Smooth muscle cell (in vitro differentiated cells): ENCODE data around the gene LIM2. TPM values are rescaled to one million over a fixed set of nuclear protein-coding genes. Genes with fewer than 3 reads are reported as not detected.

Experiments used
- DNase-seq: peaks from one replicate; lab custom pipeline; 2025; ENCODE audit not compliant: unreplicated experiment; lab: John Stamatoyannopoulos, UW
- H2AFZ ChIP-seq: fragments of 200-600 bp; sonication (generic); 2 replicates; pipeline ENCODE4 v1.6.0; 2016; ENCODE audit warnings: antibody characterized with exemption, low read depth, mild to moderate bottlenecking
- H3F3A ChIP-seq: fragments of 200-600 bp; sonication (generic); 2 replicates; pipeline ENCODE4 v1.6.0; 2017; ENCODE audit warnings: antibody characterized with exemption, low read depth
- H3K27ac ChIP-seq: fragments of 200-600 bp; sonication (generic); 2 replicates; pipeline ENCODE4 v1.5.1; 2016; ENCODE audit warnings: low read depth, mild to moderate bottlenecking
- H3K27me3 ChIP-seq: fragments of 200-600 bp; sonication (generic); 2 replicates; pipeline ENCODE4 v1.6.1; 2016; ENCODE audit warnings: low read depth, mild to moderate bottlenecking
- H3K36me3 ChIP-seq: fragments of 200-600 bp; sonication (generic); 2 replicates; pipeline ENCODE4 v1.5.1; 2016; ENCODE audit warnings: low read depth
- H3K4me1 ChIP-seq: fragments of 200-600 bp; sonication (generic); 2 replicates; pipeline ENCODE4 v1.5.1; 2016; ENCODE audit warnings: low read depth
- H3K4me2 ChIP-seq: fragments of 200-600 bp; sonication (generic); 2 replicates; pipeline ENCODE4 v1.6.0; 2016; ENCODE audit warnings: mild to moderate bottlenecking
- H3K4me3 ChIP-seq: fragments of 200-600 bp; sonication (generic); 2 replicates; pipeline ENCODE4 v1.5.1; 2016; ENCODE audit warnings: mild to moderate bottlenecking
- H3K79me2 ChIP-seq: fragments of 200-600 bp; sonication (generic); 2 replicates; pipeline ENCODE4 v1.6.0; 2016; ENCODE audit warnings: low read depth, mild to moderate bottlenecking
- H3K9ac ChIP-seq: fragments of 200-600 bp; sonication (generic); 2 replicates; pipeline ENCODE4 v1.6.0; 2016; ENCODE audit warnings: low read depth
- H3K9me3 ChIP-seq: fragments of 200-600 bp; sonication (generic); replicated peaks from 2 replicates; pipeline ENCODE4 v1.5.1; 2016; ENCODE audit warnings: low read depth
- H4K20me1 ChIP-seq: fragments of 200-600 bp; sonication (generic); 2 replicates; pipeline ENCODE4 v1.6.0; 2016; ENCODE audit warnings: low read depth
- WGBS: methylation state at CpG from one replicate; pipeline ENCODE4 v1.1.7; 2016; ENCODE audit warnings: low lambda C conversion rate; 5-methylcytosine and 5-hydroxymethylcytosine counted together
- polyA plus RNA-seq: library from polyadenylated mRNA; unstranded; fragments of >200 nt; fragmentation: Nextera tagmentation; extraction: Ambion mirVana; gene quantifications from 2 replicates; pipeline ENCODE4 v1.2.1, GENCODE V29; 2016
- total RNA-seq: library from RNA; depleted of rRNA; stranded (reverse); fragments of >200 nt; gene quantifications from 2 replicates; pipeline ENCODE4 v1.2.3, GENCODE V29; 2014
- TF ChIP-seq, protein P1 (sequence below): fragments of 200-600 bp; sonication (generic); IDR thresholded peaks from 2 replicates; pipeline ENCODE4 v1.5.1; 2017; ENCODE audit warnings: borderline replicate concordance, mild to moderate bottlenecking, antibody characterized with exemption; ENCODE audit not compliant: insufficient read depth, poor library complexity, severe bottlenecking

Gene LIM2, protein sequence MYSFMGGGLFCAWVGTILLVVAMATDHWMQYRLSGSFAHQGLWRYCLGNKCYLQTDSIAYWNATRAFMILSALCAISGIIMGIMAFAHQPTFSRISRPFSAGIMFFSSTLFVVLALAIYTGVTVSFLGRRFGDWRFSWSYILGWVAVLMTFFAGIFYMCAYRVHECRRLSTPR
- not detected in 2 replicates for total RNA-seq
- not detected in 2 replicates for polyA plus RNA-seq

DNA sequence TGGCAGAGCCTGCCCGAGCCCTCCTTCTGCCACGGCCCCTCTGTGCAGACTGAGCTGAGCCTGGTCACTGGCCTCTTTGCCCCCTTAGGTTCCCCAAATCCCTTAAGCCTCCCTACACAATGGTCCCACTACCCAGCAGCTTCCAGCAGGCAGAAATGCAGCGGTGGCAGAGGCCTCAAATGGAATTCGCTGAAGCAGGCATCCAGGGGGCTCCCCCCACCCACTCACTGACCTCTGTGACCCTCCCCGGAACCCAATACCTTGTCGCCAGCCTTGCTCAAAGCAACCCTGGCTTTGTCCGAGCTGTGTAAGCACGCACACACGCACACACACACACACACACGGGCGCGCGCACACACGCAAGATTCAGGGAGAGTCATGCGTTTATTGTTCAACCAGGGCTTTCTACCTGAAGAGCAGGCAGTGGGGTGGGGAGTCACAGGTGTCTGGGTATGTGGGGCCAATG is at the start of gene LIM2:
LIM2 (minus strand) TSS at position 51 of the 466 bp plus-strand sequence. CDS start 531 bp downstream, outside the sequence.
- Histone ChIP-seq H3K4me1 (peaks cover 12% of the 10 kb centered on the region), H3K4me3 (no peak within 1 kb of the TSS), H4K20me1 (no peaks in the 10 kb centered on the region), H3K36me3 (no peaks in the 10 kb centered on the region), H3K4me2 (no peak within 1 kb of the TSS), H3F3A (no peaks in the 10 kb centered on the region), H2AFZ (no peak within 1 kb of the TSS), H3K27me3 (no peaks in the 10 kb centered on the region), H3K9me3 (no peaks in the 10 kb centered on the region), H3K79me2 (no peaks in the 10 kb centered on the region), H3K9ac (no peak within 1 kb of the TSS), H3K27ac (no peak within 1 kb of the TSS)
- TF ChIP-seq, protein P1, sequence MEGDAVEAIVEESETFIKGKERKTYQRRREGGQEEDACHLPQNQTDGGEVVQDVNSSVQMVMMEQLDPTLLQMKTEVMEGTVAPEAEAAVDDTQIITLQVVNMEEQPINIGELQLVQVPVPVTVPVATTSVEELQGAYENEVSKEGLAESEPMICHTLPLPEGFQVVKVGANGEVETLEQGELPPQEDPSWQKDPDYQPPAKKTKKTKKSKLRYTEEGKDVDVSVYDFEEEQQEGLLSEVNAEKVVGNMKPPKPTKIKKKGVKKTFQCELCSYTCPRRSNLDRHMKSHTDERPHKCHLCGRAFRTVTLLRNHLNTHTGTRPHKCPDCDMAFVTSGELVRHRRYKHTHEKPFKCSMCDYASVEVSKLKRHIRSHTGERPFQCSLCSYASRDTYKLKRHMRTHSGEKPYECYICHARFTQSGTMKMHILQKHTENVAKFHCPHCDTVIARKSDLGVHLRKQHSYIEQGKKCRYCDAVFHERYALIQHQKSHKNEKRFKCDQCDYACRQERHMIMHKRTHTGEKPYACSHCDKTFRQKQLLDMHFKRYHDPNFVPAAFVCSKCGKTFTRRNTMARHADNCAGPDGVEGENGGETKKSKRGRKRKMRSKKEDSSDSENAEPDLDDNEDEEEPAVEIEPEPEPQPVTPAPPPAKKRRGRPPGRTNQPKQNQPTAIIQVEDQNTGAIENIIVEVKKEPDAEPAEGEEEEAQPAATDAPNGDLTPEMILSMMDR = no peak
- no peak for DNase-seq
- WGBS = 92% methylated on average over 14 of the region's 15 CpGs

GRCh38 chr19:51434456-51434855 is 46.7 kb upstream of the LIM2 start:
- no peaks in the 10 kb centered on the region for H3K27me3 ChIP-seq
- H3K27ac ChIP-seq = no peak overlapping the region
- DNase-seq = no peak
- no peaks in the 10 kb centered on the region for H3F3A ChIP-seq
- no peaks in the 10 kb centered on the region for H3K79me2 ChIP-seq
- TF ChIP-seq, protein P1 = no peak
- H4K20me1 ChIP-seq = no peaks in the 10 kb centered on the region
- WGBS = 69% methylated on average over 1 of the region's 1 CpG
- no peak overlapping the region for H3K4me3 ChIP-seq
- no peak overlapping the region for H3K9ac ChIP-seq
- no peak overlapping the region for H2AFZ ChIP-seq
- H3K9me3 ChIP-seq = no peaks in the 10 kb centered on the region
- H3K4me1 ChIP-seq = no peaks in the 10 kb centered on the region
- H3K36me3 ChIP-seq = no peaks in the 10 kb centered on the region
- no peak overlapping the region for H3K4me2 ChIP-seq

- H3K36me3 ChIP-seq = no peaks in the 10 kb centered on the region
- WGBS = 62% methylated on average over 4 of the region's 4 CpGs
- H3K4me1 ChIP-seq = no peaks in the 10 kb centered on the region
- H3K79me2 ChIP-seq = no peaks in the 10 kb centered on the region
- DNase-seq = no peak
- H3K27ac ChIP-seq = no peak overlapping the region
- no peak overlapping the region for H3K9ac ChIP-seq
- H3K4me3 ChIP-seq = no peak overlapping the region
- no peaks in the 10 kb centered on the region for H3K27me3 ChIP-seq
- H3K4me2 ChIP-seq = no peak overlapping the region
- no peaks in the 10 kb centered on the region for H4K20me1 ChIP-seq
- TF ChIP-seq, protein P1 = no peak
- no peaks in the 10 kb centered on the region for H3K9me3 ChIP-seq
- no peak overlapping the region for H2AFZ ChIP-seq
- H3F3A ChIP-seq = no peaks in the 10 kb centered on the region
Observed at GRCh38 chr19:51433043-51433442, 45.3 kb upstream of the LIM2 start.

GRCh38 chr19:51431124-51431523 is 43.4 kb upstream of the LIM2 start:
- no peaks in the 10 kb centered on the region for H3F3A ChIP-seq
- TF ChIP-seq, protein P1 = no peak
- no peak overlapping the region for H3K27ac ChIP-seq
- H3K79me2 ChIP-seq = no peaks in the 10 kb centered on the region
- no peaks in the 10 kb centered on the region for H3K36me3 ChIP-seq
- no peak overlapping the region for H3K4me3 ChIP-seq
- H2AFZ ChIP-seq = no peak overlapping the region
- no peaks in the 10 kb centered on the region for H3K9me3 ChIP-seq
- no peaks in the 10 kb centered on the region for H4K20me1 ChIP-seq
- no peaks in the 10 kb centered on the region for H3K4me1 ChIP-seq
- no peak for DNase-seq
- WGBS = 50% methylated on average over 3 of the region's 3 CpGs
- no peak overlapping the region for H3K4me2 ChIP-seq
- no peak overlapping the region for H3K9ac ChIP-seq
- H3K27me3 ChIP-seq = no peaks in the 10 kb centered on the region
